GM19438 (cell line): ENCODE data around the gene PNKD.

Experiments used
- ATAC-seq: cut with Tn5 transposase; IDR thresholded peaks from one replicate; pipeline ENCODE4 v1.9.1; 2021; ENCODE audit warnings: low read depth; ENCODE audit not compliant: unreplicated experiment

The PNKD gene

DNA sequence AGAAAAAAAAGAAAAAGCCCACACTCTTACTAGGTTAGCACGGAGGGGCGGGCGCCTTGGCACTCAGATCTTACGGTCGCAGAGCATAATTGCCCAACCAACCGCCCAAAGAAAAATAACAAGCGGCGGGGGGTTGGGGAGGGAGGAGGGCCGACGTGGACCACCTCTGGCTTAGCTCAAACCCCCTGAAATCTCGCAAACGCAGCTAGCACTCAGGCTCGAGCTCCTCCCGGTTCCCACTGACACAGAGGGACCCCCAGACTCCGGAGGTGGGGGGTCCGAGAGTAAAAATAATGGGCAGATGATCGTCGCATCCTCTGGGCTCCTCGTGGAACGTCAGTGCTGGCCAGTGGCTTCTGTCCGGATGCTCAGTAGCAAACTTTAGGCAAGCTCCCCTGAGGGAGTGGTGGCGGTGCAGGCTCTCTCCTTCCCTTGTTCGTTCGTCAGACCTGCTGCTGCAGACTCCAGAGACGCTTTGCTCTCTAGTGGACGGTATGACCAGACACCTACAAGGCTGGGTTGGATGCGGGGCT lies 98.4 kb downstream of the PNKD start:
- ATAC-seq: no peak

DNA sequence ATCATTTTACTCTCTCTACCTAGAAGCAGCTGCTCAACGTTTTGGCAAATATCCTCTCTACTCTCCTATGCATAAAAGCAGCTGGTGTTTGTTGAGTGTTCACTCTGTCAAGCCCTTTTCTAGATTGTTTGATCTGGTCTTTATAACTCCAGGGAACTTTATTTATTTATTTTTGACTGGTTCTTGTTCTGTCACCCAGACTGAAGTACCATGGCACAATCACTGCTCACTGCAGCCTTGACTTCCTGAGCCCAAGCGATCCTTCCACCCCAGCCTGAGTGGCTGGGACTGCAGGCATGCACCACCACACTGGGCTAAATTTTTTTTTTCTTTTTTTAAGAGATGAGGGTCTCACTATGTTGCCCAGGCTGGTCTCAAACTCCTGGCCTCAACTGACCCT lies 99.0 kb downstream of the PNKD start:
- ATAC-seq: no peak

DNA sequence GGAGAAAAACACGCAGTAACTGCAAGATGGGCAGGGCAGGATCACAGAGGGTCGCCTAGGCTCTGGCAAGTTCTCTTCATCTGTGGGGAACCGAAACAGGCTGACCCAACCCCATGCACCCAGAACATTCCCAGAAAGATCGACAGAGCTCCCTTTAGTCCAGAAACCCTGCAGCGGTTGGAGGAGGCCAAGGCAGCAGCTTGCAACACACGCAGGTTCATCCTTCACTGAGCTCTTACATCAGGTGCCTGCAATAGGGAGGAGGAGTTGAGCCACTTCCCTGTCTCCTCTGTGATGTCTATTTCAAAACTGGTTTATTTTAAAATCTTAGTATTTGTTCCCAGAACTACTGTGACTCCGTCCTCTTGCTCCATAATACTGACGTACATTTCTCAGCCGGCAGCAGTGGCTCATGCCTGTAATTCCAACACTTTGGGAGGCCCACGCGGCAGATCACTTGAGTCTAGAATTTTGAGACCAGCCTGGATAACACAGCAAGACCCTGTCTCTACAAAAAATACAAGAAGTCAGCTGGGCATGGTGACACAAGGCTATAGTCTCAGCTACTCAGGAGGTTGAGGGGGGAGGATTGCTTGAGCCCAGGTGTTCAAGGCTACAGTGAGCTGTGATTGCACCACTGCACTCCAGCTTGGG lies 100.2 kb downstream of the PNKD start:
- ATAC-seq: no peak

DNA sequence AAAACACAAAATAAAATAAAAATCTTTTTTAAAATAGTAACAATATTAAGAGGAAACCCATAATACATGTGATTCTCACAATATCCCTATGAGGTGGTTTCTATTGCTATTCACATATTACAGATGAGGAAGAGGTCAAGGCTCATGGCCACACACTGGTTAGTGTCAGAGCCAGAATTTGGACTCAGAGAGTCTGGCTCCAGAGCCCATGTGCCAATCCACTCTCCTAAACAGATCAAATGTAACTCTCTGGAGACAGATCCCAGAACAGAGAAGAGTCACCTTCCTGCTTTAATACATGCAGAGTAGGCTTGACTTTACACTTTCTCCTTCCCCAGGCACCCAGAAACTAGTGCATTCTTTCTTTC lies 101.6 kb downstream of the PNKD start:
- ATAC-seq: no peak

DNA sequence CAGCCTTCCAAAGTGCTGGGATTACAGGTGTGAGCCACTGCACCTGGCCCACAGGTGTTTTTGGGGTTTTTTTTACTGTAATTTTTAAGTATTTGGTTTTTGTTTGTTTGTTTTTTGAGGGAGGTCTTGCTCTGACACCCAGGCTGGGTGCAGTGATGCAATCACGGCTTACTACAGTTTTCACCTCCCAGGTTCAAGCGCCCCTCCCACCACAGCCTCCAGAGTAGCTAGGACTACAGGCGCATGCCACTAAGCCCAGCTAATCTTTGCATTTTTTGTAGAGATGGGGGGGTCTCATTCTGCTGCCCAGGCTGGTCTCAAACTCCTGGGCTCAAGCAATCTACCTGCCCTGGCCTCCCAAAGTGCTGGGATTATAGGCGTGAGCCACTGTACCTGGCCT lies 104.5 kb downstream of the PNKD start:
- no peak for ATAC-seq

DNA sequence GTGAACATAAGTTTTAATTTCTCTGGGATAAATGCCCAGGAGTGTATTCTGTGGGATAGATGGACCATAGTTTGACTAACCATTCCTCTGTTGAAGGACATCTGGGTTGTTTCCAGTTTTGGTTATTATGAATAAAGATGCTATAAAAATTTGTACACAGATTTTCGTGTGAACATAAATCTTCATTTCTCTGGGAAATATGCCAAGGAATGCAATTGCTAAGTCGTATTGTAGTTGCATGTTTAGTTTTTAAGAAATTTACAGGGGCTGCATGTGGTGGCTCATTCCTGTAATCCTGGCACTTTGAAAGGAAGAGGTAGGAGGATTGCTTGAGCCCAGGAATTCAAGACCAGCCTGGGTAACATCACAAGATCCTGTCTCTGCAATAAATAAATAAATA lies 104.9 kb downstream of the PNKD start:
- no peak for ATAC-seq

DNA sequence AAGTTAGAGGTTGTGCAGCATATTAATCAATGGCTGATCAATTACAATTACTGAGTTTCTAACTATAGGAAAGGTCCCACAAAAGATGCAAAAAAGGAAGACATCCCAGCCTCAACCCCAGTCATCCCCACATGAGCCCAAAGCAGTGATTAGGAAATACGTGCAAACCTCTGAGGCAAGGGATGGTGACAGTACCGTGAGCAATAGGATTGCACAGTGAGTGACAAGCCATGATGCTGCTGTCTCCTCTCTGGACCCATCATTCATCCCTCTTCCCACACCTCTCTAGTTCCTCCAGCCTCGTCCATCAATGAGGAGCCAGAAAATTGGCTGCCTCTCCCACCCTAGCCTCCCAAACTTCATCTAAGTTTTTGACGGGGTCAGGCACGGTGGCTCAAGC lies 107.7 kb downstream of the PNKD start:
- ATAC-seq: no peak

DNA sequence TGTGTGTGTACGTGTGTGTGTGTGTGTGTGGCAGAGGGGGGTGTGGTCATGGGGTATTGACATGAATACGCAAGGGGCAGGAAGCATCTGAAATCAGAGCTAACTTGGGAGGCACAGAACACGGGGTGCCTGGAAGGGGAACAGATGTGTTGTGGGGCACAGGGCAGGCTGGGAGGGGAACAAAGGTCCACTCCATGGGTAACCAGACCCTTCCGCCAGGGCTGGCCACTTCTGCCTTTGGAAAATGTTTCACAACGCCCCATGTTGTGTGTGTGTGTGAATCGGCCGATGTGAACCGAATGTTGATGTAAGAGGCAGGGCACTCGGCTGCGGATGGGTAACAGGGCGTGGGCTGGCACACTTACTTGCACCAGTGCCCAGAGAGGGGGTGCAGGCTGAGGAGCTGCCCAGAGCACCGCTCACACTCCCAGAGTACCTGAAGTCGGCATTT lies 111.6 kb downstream of the PNKD start, which contains the start of gene SLC11A1:
TSS of gene SLC11A1 (plus strand) at position 358 of the 451 bp plus-strand sequence. CDS start 96 bp downstream, outside the sequence.
- no peak for ATAC-seq

DNA sequence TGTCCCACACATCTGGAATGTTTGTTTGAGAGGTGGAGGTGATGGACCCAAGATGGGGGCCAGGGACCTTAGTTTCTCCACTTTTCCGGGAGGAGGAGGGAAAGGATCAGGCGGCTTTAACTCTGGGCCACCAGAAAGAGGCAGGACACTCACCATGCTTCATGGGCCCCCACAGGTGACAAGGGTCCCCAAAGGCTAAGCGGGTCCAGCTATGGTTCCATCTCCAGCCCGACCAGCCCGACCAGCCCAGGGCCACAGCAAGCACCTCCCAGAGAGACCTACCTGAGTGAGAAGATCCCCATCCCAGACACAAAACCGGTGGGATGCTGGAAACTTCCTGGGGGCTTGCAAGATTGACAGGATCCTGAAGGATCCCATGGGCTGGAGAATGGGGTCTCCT lies 112.5 kb downstream of the PNKD start:
- no peak for ATAC-seq

DNA sequence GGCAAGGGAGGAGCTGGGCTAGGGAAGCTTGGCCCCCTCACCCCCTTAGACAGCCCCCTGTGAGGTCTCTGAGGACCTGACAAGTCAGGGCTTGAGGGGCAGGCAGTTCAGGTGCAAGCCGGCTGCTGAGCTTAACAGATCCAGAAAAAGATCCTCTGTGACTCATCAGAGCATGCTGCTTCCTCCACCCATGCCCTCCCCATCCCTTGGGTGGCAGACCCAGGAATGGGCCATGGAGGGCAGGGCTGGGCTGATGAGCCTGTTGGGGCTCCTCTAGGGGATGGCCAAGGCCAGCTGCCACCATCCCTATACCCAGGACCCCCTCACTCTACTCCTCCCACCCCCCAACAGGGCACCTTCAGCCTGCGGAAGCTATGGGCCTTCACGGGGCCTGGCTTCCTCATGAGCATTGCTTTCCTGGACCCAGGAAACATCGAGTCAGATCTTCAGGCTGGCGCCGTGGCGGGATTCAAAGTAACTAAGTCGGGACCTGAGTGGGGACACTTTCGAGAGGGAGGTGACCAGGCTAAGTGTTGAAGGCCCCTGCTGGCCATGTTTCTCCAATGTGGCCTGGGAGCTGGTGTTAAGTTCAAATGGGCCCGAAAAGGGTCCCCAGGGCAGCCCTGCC lies 113.7 kb downstream of the PNKD start:
- ATAC-seq: no peak

DNA sequence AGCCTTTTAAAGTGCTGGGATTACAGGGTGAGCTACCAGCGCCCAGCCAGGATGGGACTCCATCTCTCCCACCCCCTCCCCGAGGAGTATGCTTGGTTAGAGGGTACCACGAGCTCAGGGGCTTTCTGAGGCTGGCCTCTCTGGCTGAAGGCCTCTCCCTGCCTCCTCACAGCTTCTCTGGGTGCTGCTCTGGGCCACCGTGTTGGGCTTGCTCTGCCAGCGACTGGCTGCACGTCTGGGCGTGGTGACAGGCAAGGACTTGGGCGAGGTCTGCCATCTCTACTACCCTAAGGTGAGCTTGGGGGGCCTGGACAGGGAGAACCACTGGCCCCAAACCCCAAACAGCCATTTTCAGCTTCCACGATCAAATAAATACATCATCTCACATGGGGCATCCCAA lies 114.7 kb downstream of the PNKD start:
- ATAC-seq: no peak

DNA sequence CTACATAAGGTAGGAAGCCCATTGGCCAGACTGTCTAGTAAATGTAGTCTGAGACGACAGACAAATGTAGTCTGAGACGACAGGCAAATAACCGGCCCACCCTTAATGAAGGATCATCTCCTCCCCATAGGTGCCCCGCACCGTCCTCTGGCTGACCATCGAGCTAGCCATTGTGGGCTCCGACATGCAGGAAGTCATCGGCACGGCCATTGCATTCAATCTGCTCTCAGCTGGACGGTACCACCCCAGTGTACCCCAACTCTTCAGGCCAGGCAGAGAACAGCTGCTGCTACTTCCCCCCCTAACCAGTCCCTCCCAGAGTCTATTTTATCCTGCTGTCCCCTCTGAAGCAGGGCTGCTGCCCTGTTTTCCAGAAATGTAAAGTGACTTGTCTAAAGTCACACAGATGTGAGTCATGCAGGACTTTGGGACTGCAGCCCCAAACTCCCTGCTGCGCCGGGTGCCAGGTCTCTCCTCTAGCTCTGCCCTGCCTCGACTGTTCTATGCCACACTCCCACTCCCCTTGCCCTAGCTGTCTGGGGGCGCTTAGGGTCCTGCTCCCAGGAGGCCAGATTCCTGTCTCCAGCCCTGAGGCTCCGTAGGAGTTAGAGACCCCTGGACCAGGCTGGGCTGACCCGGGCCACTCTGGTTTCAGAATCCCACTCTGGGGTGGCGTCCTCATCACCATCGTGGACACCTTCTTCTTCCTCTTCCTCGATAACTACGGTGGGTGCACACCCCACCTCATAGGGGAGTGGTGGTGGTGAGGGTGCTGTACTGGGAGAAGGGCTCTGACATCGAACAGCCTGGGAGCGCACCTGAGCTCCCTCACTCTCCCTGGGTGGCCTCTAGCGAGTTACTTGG lies 116.4 kb downstream of the PNKD start:
- ATAC-seq: peak; percentile 9

DNA sequence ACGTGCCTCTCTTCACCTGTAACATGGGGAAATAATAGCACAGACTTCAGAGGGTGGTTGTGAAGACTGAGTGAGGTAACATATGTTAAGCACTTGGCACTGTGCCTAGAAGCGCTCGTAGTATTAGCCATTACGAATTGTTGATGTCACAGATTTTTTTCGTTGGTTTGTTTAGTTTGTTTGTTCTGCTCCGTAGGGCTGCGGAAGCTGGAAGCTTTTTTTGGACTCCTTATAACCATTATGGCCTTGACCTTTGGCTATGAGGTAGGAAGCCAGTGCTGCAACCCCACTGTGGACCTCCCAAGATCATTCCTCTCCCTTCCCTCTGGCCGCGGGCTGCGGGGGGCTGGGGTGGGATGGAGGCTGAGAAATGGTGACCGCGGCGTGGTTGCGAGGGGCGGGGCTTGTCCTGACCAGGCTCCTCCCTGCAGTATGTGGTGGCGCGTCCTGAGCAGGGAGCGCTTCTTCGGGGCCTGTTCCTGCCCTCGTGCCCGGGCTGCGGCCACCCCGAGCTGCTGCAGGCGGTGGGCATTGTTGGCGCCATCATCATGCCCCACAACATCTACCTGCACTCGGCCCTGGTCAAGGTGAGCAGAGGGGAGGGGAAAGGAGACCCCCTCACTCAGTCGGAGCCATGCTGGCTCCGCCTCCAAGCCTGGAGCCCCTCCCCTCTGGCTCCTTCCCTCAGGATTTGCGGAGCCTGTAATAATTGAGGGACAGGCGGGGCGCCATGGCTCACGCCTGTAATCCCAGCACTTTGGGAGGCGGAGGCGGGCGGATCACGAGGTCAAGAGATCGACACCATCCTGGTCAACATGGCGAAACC lies 117.3 kb downstream of the PNKD start:
- ATAC-seq: peak; percentile 60

DNA sequence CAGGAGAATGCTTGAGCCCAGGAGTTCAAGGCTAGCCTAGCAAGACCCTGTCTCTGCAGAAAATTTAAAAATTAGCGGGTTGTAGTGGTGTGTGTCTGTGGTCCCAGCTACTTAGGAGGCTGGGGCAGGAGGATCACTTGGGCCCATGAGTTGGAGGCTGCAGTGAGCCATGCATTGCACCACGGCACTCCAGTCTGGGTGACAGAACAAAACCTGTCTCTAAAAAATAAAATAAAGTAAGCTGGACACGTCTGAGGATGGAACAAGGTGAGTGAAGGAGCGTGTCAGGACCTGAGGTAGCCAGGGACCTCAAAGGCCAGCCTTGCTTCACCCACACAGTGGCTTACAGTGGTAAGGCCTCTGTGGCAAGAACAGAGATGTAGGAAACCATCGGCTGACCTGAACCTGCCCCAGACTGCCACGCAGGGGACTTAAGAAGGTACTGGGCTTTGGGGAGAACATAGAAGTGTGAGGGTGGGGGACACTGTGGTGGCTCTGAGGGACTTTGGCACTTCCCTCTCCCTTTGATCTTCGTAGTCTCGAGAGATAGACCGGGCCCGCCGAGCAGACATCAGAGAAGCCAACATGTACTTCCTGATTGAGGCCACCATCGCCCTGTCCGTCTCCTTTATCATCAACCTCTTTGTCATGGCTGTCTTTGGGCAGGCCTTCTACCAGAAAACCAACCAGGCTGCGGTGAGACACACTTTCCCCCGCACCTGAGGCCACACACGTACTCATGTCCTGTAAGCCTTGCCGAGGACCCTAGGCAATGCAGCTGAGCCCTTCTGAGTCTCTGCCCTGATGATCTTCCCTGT lies 119.2 kb downstream of the PNKD start:
- ATAC-seq: no peak

DNA sequence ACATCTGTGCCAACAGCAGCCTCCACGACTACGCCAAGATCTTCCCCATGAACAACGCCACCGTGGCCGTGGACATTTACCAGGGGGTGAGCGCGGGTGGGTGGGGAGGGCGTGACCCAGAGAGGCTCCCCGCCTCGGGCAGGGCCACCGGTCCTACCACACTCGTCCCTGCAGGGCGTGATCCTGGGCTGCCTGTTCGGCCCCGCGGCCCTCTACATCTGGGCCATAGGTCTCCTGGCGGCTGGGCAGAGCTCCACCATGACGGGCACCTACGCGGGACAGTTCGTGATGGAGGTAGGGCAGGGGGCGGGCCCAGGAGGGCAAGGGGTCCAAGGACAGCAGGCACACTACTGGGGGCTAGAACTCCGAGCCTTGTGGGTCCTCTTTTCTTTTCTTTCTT lies 120.9 kb downstream of the PNKD start:
- ATAC-seq: no peak

DNA sequence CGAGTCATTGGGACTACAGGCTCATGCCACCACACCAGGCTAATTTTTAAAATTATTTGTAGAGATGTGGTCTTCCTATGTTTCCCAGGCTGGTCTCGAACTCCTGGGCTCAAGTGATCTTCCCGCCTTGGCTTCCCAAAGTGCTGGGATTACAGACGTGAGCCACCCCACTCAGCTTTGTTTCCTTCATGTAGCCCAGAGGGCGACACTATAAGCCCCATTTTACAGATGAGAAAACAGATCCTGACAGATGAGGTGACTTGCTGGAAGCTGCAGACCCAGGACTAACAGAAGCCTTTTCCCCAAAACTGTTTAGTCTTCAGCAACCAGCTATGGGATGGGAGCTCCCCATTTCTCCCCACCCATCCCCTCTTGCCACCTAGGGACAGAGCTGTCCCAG lies 122.1 kb downstream of the PNKD start:
- ATAC-seq: no peak

DNA sequence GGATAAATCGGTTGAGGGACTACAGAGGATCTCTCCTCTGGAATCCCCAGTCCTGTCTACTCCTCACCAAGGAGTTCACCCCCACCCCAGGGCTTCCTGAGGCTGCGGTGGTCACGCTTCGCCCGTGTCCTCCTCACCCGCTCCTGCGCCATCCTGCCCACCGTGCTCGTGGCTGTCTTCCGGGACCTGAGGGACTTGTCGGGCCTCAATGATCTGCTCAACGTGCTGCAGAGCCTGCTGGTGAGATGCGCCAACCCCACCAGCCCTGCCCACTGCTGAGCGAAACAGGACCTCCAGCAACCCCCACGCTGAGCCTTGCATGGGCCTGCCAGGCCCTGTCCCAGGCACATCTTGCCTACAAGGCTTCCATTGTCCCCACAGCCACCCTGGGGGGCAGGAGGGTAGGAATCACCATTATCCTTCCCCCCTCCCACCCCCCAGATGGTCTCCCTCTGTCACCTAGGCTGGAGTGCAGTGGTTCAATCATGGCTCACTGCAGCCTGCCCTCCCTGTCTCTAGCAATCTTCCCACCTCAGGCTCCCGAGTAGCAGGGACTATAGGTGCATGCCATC lies 122.7 kb downstream of the PNKD start:
- no peak for ATAC-seq

DNA sequence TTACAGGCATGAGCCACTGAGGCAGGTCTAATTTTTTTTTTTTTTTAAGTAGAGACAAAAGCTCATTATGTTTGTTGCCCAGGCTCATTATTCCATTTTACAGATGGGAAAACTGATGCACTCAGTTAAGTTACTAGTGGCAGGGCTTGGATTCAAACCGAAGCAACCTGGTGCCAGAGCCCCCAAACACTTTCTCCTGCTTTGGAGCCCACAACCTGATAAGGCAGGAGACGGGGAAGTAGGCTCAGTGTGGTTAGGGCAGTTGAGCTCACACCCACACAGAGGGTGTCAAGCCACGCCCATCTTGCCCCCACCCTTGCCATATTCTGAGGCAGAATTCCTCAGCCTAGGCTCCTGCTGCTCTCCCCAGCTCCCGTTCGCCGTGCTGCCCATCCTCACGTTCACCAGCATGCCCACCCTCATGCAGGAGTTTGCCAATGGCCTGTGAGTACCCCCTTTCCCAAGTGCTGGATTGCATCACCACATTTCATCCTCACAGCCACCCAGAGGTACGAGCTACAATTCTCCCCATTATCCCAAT lies 123.5 kb downstream of the PNKD start:
- ATAC-seq: no peak
